Measurements from ENCODE around the gene GIGYF2.
"Not testable (repeated sequence)": the region's sequence is repeated elsewhere in the genome, so short reads cannot be mapped to it uniquely, and the experiment has no call there.

GIGYF2 gene

DNA sequence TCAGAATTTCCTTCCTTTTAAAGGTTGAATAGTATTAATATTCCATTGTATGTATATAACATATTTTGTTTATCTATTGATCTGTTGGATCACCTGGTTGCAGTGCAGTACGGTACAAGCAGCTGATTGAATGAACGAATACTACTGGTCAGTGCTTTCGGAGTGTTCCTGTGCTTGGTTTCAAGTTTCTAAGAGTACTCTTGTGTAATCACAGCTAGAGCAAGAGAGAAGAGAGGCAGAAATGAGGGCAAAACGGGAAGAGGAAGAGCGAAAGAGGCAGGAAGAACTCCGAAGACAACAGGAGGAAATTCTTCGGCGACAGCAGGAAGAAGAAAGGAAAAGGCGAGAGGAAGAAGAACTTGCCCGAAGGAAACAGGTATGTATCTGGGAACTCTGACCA lies 119.5 kb downstream of the GIGYF2 start:
- DNase-seq (ENCODE audit: low read depth) = no peak

DNA sequence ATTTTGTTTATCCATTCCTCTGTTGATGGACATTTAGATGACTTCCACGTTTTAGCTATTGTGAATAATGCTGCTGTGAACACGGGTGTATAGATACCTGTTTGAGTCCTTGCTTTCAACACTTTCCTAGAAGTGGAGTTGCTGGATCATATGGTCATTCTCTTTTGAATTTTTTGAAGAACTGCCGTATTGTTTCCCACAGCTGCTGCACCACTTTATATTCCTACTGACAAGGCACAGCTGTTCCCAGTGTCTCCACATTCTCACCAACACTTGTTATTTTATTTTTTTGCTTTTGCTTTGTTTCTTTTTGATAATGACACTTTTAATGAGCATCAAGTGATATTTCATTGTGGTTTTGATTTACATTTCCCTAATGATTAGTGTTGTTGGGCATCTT lies 120.6 kb downstream of the GIGYF2 start:
- no peak for DNase-seq (ENCODE audit: low read depth)

DNA sequence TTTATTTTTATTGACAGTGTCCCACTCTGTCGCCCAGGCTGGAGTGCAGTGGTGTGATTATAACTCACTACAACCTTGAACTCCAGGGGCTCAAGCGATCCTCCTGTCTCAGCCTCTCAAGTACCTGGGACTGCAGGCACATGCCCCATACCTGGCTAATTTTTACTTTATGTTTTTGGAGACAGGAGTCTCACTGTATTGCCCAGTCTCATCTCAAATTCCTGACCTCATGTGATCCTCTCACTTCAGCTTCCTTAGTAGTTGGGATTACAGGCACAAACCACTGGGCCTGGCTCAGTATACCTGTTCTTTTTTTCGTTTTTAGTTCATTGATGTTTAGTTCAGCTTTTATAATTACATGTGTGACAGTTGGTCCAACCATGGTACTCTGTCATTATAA lies 132.9 kb downstream of the GIGYF2 start:
- no peak for DNase-seq (ENCODE audit: low read depth)

DNA sequence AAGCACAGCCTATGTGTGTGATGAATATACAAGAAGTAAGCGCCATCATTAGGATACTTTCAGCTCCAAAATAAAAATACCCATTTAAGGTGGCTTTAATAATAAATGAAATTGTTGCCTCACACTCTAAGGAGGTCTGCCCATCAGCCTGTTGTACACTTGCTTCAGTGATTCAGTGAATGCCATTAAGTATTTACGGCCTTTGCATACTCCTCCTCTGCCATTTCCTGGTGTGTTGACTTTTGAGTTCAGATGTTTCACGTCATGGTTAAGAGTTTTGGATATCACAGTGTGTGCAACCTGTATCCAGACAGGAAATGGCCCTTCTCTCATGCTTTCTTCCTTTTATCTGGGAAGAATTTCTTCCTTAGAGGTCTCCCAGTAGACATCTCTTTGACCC lies 134.4 kb downstream of the GIGYF2 start:
- no peak for DNase-seq (ENCODE audit: low read depth)

DNA sequence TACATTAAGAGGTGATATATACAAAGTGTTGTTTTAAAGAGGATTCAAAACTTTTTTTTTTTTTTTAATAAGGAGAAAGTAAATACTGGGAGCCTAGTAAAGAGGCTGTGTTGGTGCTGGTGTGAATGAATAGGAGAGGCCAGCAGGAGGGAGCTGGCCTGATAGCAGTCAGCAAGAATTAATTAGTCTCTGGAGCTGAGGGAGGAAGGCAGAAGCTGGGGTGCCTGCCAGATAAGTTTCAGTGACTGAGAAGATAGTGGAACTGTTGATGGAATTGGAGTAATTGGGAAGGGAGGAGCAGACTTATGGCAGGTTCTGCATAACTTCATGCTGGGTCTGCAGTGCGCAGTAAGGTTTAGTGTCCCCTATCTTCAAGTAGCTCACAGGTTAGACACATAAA lies 136.7 kb downstream of the GIGYF2 start:
- no peak for DNase-seq (ENCODE audit: low read depth)

DNA sequence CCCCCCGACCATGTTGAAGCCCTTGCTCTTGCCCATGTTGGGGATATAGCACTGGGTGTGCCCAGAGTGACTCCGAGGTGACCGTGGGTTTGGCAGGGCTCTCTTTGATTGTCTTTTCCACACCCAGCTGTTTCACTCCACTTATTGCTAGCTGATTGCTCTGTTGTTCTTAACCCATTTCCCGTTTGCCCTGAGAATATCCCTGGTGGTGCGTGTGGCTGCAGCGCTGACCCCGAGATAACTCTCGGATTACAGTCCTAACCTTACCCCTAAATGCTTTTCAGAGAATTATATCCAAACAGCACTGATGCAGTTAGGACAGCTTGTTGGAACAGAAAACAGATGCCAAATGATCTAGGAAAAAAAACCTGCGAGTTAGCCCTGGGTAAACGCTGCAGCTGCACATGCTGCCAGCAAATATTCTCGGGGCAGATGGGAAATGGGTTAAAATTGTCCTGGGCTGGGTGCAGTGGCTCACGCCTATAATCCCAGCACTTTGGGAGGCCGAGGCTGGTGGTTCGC lies 138.6 kb downstream of the GIGYF2 start:
- no peak for DNase-seq (ENCODE audit: low read depth)

DNA sequence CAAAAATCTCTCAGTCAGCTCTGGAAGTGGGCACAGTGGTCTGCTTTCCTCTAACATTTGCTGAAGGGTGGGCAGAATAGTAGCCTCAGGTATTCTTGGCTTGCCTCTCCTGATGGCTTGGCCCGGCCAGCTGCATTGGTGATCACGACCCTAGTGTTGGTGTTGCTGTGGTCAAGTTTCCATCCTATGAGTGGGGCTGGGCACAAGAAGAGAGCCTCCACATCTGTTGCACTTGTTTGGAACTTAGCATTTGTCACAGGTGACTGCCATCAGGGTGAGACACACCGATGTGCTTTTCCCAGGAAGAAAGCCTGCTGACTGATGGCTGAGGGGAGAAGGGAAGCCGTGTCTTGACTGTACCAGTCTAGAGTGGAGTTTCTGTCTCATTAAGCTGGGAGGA lies 139.8 kb downstream of the GIGYF2 start:
- no peak for DNase-seq (ENCODE audit: low read depth)

DNA sequence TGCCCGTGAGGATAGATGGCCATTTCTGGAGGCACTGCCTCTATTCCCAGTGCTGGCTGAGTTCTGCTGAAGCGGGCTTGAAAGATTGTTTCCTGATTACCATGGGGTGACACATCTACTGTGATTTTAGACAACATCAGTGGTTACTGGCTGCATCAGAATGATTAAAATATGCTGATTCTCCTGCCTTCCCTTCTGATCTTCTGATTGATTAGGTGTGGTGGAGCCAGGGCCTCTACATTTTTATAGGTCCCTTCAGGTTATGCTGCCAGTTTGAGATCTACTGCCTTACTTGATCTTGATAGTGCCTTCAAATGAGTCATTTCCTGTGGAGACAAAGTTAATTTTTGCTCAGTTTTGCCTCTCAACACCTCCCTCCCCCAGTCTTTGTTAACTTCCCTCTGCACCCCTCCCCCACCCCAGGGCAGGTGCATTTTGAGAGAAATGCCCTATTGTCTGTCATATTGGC lies 141.3 kb downstream of the GIGYF2 start:
- DNase-seq (ENCODE audit: low read depth) = peak; percentile 29

DNA sequence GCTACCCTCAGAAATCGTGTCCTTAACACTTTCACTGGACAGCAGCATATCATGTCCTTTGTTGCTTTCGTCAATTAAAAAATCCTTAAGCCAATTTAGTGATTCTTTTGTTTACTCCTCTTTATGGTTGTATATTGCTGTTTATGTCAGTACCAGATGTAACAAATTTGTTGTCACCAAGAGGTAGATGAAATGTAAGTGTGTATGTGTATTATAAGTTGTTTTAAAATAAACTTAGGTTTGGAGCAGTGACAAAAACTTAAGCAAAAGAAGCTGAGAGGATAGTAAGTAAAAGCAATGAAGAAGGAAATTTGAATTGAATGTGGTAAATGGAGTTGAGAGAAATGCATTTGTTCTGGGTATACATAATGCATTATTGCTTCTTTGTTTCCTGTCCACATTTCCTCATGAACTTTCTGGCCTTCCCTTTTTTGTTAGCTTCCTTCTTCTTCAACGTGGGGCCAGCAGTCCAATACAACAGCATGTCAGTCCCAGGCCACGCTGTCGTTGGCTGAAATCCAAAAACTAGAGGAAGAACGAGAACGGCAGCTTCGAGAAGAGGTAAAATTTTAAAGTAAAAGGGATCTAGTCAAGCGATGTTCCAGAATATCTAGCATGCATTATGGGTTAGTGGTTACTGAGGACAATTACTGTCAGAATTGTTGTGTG lies 142.4 kb downstream of the GIGYF2 start:
- no peak for DNase-seq (ENCODE audit: low read depth)

DNA sequence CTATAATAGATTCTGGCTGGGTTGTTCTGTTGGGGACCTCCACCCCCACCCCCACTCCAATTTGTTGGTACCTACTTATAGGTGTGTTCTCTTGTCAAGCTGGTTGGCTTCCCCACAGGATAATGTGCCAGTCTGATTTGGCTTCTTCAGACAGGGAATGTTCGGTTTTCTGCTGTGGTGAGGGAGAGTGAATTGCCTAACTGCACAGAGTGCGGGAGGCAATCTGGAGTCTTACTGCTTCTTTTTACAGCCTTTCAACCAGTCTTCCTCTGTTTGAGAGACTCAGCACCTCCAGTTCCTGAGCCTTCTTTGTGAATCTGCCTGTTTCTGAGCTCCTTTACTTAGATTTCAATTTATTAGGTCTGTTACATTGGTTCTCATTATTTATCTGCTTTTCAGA lies 145.6 kb downstream of the GIGYF2 start:
- no peak for DNase-seq (ENCODE audit: low read depth)

DNA sequence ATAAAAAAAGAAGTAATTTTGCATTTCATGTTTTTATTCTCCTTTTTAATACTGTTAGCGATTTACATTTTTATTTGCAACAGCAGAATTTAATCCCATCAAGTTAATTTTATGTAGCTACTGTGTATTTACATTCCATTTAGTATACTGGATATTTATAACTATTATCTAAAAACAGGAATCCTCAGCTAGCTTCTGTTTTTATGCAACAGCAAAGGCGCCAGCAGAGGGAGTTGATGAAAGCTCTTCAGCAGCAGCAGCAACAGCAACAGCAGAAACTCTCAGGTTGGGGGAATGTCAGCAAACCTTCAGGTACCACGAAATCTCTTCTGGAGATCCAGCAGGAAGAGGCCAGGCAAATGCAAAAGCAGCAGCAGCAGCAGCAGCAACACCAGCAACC lies 146.7 kb downstream of the GIGYF2 start:
- no peak for DNase-seq (ENCODE audit: low read depth)

DNA sequence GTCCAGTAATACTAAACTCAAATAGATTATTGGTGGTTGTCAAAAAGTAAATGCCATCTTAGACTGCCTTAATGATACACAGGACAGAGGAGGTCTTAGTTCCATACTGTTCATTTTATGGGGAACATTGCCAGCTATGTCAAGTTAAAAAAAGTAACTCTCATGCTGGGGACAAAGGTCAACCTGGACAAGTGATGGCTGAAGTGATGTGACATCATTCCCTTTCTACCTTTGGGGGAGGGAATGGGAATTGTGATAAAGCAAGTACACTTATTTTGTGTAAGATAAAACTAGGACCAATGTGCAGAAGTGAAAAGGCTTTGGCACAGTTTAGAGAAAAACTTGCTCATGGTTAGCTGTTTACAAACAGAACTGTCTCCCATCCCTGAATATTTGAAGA lies 148.9 kb downstream of the GIGYF2 start:
- no peak for DNase-seq (ENCODE audit: low read depth)

DNA sequence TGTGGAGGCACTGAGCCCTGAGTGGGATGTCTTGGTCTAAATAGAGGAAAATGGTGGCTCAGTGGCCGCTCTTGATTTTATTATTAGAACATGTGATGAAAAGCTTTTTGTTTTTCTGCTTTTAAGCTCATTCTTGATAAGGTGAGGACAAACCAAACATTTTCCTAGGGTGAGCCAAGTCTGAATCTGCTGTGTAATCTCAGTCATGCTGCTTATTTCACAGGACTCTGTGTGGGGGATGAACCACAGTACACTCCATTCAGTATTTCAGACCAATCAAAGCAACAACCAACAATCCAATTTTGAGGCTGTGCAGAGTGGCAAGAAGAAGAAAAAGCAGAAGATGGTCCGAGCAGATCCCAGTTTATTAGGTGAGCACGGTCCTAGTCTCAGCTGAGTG lies 152.9 kb downstream of the GIGYF2 start:
- DNase-seq (ENCODE audit: low read depth) = no peak

DNA sequence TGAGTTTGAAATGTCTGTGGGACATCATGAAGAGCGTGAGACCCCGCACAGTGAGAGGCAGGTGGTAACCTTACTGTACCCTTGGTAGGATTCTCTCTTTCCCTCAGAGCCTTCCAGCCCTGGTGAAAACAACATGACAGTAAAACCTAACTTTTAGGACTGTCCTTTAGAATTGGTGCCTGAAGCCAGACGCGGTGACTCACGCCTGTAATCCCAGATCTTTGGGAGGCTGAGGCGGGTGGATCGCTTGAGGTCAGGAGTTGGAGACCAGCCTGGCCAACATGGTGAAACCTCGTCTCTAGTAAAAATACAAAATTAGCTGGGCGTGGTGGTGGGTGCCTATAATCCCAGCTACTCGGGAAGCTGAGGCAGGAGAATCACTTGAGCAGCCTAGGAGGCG lies 154.9 kb downstream of the GIGYF2 start:
- DNase-seq (ENCODE audit: low read depth) = not testable (repeated sequence)

DNA sequence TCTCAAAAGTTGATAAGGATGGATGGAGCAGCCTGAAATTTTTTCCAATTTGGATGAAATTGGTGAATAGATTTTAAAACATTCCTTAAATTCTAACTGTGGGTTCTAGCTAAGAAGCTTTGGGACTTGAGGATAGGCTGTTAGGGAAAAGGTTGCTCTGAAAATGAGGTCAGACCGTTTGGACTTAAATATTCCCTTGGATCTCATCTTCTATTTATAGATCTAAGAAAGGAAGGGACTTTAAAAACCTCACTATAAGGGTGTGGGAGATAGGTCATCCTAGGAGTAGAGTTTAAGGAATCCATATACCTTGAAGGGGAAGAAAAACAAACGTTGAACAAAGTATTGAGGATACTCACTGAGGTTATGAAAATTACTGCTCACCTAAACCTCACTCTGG lies 155.5 kb downstream of the GIGYF2 start:
- DNase-seq (ENCODE audit: low read depth) = no peak

DNA sequence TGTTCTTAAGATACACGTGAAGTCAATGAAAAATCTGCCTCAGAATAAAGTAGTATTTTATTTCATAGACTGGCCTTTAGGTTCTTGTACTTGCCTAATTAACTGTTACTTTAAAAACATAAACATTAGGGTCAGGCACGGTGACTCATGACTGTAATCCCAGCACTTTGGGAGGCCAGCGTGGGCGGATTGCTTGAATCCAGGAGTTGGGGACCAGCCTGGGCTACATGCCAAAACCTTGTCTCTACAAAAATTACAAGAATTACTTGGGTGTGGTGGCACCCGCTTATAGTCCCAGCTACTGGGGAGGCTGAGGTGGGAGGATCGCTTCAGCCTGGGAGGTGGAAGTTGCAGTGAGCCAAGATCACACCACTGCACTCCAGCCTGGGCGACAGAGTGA lies 157.0 kb downstream of the GIGYF2 start:
- DNase-seq (ENCODE audit: low read depth) = no peak

DNA sequence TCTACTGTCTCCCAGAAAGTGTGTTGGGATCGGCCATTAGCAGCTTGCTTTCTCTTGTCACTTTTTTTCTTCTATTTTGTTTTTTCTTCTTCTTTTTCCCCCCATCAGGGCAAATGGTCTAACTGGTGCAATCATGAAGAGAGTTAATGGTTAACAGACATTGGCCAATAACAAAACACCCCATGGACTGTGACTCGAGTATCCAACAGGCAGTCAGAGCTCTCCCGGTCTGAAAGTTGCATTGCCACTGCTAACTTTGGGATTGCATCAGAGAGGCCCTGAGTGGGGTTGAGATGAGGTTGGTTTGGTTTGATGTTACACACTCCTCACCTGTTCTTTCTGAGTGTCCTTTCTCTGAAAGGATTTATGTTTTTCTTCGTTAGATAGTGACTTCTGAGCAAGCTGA lies 160.0 kb downstream of the GIGYF2 start:
- DNase-seq (ENCODE audit: low read depth) = no peak

DNA sequence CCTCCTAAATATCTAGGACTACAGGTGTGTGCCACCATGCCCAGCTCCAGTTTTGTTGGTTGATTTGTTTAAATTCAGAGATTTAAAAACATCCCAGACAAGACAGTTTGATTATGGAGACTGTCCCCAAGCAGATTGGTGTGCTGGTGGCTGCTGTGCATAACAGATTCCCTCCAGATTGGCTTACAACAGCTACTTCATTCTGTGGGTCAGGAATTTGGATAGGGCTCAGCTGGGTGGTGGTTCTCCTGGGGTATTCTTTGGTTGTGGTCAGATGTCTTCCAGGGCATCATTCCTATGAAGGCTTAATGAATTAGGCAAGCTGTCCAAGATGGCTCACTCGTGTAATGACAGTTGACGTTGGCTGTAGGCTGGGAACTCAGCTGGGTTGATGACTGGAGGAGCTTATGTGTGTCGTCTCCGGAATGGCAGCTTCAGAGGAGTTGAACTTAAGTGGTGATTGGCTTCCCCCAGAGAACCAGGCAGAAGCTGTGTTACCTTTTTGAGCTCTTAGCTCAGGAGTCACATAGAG lies 162.3 kb downstream of the GIGYF2 start:
- no peak for DNase-seq (ENCODE audit: low read depth)

DNA sequence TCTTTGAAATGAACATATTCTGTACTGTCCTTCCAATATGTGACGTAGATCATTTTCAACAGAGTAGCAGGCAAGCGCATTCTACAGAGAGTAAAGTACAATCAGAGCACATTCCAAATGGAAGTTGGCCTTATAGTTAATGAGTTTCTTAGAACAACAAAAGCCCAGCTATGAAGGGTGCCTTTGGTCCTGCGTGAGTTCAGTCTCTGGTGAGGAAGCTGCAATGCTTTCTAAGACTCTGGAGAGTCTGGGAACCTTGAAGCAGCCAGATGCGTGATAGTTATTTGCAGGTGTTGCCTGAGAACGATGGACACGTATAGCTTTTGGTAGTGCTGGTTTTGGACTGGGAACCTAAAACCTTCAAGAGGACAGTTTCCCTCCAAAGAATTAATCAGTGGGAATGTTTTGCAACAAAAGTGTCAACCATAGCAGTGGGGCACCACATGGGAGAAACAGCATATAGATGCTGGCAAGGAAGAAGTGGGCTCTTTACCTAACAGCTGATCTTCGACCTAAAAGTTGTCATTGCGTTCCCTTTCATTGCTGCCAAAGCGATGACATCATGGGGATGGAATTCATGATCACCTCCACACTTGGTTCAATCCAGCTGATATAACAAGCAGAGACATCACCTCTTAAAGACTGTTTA lies 163.6 kb downstream of the GIGYF2 start:
- DNase-seq (ENCODE audit: low read depth) = no peak

DNA sequence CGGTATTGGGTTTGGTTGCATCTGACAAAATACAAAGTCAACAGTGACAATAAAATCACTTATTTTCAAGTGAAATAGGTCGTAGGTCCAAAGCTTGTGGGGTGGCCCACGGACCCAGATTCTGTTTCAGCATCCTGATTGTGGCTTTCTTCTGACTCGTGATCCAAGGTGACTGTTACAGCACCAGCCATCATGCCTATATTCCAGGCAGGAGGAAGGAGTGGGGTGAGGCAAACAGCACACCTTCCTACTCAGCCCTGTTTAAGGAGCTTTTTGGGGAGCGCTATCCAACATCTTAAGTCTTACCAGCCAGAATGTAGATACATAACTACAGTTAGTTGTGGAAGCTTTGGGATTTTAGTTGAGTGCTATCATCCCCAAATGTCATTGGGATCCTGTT lies 164.2 kb downstream of the GIGYF2 start:
- no peak for DNase-seq (ENCODE audit: low read depth)

DNA sequence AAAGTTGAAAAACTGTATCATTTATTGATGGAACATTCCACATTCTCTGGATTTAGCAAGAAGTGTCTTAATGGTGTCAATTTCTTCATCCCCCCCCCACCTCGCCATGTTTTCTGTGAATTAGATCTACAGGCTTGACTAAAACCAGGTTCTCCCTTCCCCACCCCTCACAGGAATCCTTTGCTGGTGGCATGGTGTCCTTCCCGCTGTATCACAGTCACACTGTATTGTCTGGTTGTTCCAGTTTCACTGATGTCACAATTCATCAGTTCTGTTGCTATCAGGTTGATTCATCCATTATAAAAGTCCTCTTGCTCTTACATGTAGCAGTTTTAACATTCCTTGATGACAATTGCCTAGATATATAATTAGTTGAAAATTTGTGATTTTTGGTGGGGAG lies 166.9 kb downstream of the GIGYF2 start:
- no peak for DNase-seq (ENCODE audit: low read depth)

DNA sequence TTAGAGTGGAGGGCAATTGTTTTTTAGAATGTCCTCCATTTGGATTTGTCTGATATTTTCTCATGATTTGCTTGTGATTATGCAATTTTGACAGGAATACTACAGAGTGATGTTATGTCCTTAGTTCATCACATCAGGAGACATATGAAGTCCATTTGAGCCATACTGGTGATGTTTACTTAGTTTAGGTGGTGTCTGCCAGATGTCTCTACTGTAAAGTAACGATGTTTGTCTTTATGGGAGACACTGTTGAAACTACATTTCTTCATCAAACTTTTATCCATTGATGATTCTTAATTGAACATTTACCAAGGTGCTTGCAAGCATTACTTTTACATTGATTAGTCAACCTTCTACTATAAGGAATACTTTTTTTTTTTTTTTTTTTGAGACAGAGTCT lies 168.0 kb downstream of the GIGYF2 start:
- DNase-seq (ENCODE audit: low read depth) = no peak

DNA sequence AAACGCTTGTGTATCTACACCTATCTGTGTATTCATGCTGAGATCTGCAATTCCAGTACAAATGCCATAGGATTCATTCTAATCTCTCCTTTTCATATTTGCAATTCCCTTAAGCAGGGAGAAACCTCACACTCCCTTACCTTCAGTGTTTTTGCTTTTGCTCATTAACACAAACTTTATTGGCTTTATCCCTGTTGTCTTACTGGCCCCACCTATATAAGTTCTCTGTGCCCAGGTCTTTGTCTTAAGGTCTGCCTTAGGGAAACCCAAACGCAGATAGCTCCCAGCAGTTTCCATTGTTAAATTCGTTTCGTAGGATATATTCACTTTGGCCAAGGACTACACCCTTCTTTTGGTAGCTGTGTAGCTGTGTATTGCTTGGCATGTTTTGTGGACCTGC lies 169.0 kb downstream of the GIGYF2 start:
- no peak for DNase-seq (ENCODE audit: low read depth)

Measured in stimulated activated CD8-positive, alpha-beta memory T cell treated with anti-CD3 and anti-CD28 coated beads, Interleukin-15, amount 100 ng/mL, for 1 hour (primary cell).